Skin epidermis (tissue), 12 donors: ENCODE data around the gene ZNF117.
"Not testable (repeated sequence)": the region's sequence is repeated elsewhere in the genome, so short reads cannot be mapped to it uniquely, and the experiment has no call there.

Source experiments
- H3K27ac ChIP-seq, 21 experiments: fragments of 200-600 bp; sonication (generic) in 11 of 21; one replicate each; pipeline ENCODE4 v1.5.0; 2020; ENCODE audit warnings: mild to moderate bottlenecking in 3 of 21, inconsistent platforms in 2 of 21, moderate library complexity in 2 of 21
- H3K4me3 ChIP-seq, 7 experiments: fragments of 200-600 bp; sonication (generic) in 2 of 7; one replicate each; pipeline ENCODE4 v1.5.0; 2020; ENCODE audit warnings: inconsistent platforms in 2 of 7, mild to moderate bottlenecking in 2 of 7, moderate library complexity in 1 of 7

The ZNF117 gene

GRCh38 chr7:64990936-64991335 is at the start of gene ZNF117:
TSS of gene ZNF117 (minus strand) at chr7:64991036.
- H3K27ac ChIP-seq = no peak within 1 kb of the TSS
- no peak within 1 kb of the TSS for H3K4me3 ChIP-seq

GRCh38 chr7:65038767-65039166 is 47.9 kb upstream of the ZNF117 start:
- H3K27ac ChIP-seq = peak overlapping the region; percentile 42 to 92 (median 89)
- peak overlapping the region; percentile 61 to 81 (median 75) for H3K4me3 ChIP-seq

- Histone ChIP-seq H3K27ac (peak overlapping the region; percentile 47 to 94 (median 89)), H3K4me3 (peak overlapping the region; percentile 61 to 81 (median 75))
Observed at GRCh38 chr7:65037740-65038688, 47.2 kb upstream of the ZNF117 start.

GRCh38 chr7:65036526-65036925 is 45.7 kb upstream of the ZNF117 start:
- not testable (repeated sequence) for H3K4me3 ChIP-seq
- peak overlapping the region in 3 of 21 experiments; percentile 7 to 55 (median 44) for H3K27ac ChIP-seq

- H3K27ac ChIP-seq = peak overlapping the region in 2 of 21 experiments; percentile 41 to 44
- not testable (repeated sequence) for H3K4me3 ChIP-seq
Observed at GRCh38 chr7:65035469-65035868, 44.6 kb upstream of the ZNF117 start.

- not testable (repeated sequence) for H3K4me3 ChIP-seq, H3K27ac ChIP-seq
Observed at GRCh38 chr7:65034120-65034782, 43.4 kb upstream of the ZNF117 start.

- not testable (repeated sequence) for H3K4me3 ChIP-seq, H3K27ac ChIP-seq
Observed at GRCh38 chr7:65033391-65033790, 42.6 kb upstream of the ZNF117 start.

GRCh38 chr7:65025023-65025422 is 34.2 kb upstream of the ZNF117 start:
- H3K27ac ChIP-seq, H3K4me3 ChIP-seq: not testable (repeated sequence)

- H3K27ac ChIP-seq, H3K4me3 ChIP-seq: not testable (repeated sequence)
Observed at GRCh38 chr7:65020978-65021377, 30.1 kb upstream of the ZNF117 start.

- H3K27ac ChIP-seq, H3K4me3 ChIP-seq: not testable (repeated sequence)
Observed at GRCh38 chr7:65009881-65010280, 19.0 kb upstream of the ZNF117 start.

- H3K4me3 ChIP-seq, H3K27ac ChIP-seq: not testable (repeated sequence)
Observed at GRCh38 chr7:65009394-65009793, 18.6 kb upstream of the ZNF117 start.

GRCh38 chr7:65007036-65007435 is 16.2 kb upstream of the ZNF117 start:
- H3K27ac ChIP-seq = peak overlapping the region in 16 of 21 experiments; percentile 73 to 94 (median 89)

GRCh38 chr7:65006094-65006992 is 15.5 kb upstream of the ZNF117 start, which contains the start of gene ERV3-1:
TSS of gene ERV3-1 (minus strand) at chr7:65006687. CDS start at chr7:64993026, 13,661 bp downstream.
- Histone ChIP-seq H3K27ac (peak within 1 kb of the TSS; percentile 66 to 94 (median 89)), H3K4me3 (peak within 1 kb of the TSS; percentile 66 to 91 (median 79))

More at GRCh38 chr7:65007036-65007435, 16.2 kb upstream of the ZNF117 start:
- H3K4me3 ChIP-seq = peak overlapping the region in 2 of 7 experiments; percentile 66 to 91

GRCh38 chr7:65004575-65004974 is 13.7 kb upstream of the ZNF117 start:
- Histone ChIP-seq H3K27ac (peak overlapping the region in 1 of 21 experiments; percentile 92), H3K4me3 (peak overlapping the region in 1 of 7 experiments; percentile 71)

- Histone ChIP-seq H3K4me3 (no peak overlapping the region), H3K27ac (no peak overlapping the region)
Observed at GRCh38 chr7:65002972-65003585, 12.2 kb upstream of the ZNF117 start.

- H3K27ac ChIP-seq = no peak overlapping the region
- H3K4me3 ChIP-seq = no peak overlapping the region
Observed at GRCh38 chr7:65001291-65001814, 10.5 kb upstream of the ZNF117 start.

GRCh38 chr7:64999165-65000004 is 8.5 kb upstream of the ZNF117 start:
- Histone ChIP-seq H3K4me3 (peak overlapping the region in 1 of 7 experiments; percentile 0), H3K27ac (peak overlapping the region in 15 of 21 experiments; percentile 9 to 74 (median 50))

- peak overlapping the region in 15 of 21 experiments; percentile 8 to 74 (median 45) for H3K27ac ChIP-seq
- peak overlapping the region in 1 of 7 experiments; percentile 0 for H3K4me3 ChIP-seq
Observed at GRCh38 chr7:64998865-64999164, 8.0 kb upstream of the ZNF117 start.
